GM19468 (cell line): Measurements from ENCODE around the gene B3GAT1.
A peak's percentile ranks its signal among the peaks of the same experiment; 100 is the strongest.
"Not testable (repeated sequence)": the region's sequence is repeated elsewhere in the genome, so short reads cannot be mapped to it uniquely, and the experiment has no call there.

Source experiments
- ATAC-seq: cut with Tn5 transposase; IDR thresholded peaks from one replicate; pipeline ENCODE4 v1.9.1; 2021; ENCODE audit warnings: mild to moderate bottlenecking, moderate library complexity, moderate number of reproducible peaks; ENCODE audit not compliant: unreplicated experiment; ENCODE audit errors: extremely low read depth

B3GAT1 gene

GRCh38 chr11:134360050-134360835 is 51.8 kb downstream of the B3GAT1 start:
- peak; percentile 79 for ATAC-seq

GRCh38 chr11:134359646-134360045 is 52.4 kb downstream of the B3GAT1 start:
- ATAC-seq: no peak

GRCh38 chr11:134358856-134359490 is 53.1 kb downstream of the B3GAT1 start:
- ATAC-seq: no peak

GRCh38 chr11:134358165-134358855 is 53.7 kb downstream of the B3GAT1 start:
- ATAC-seq: no peak

GRCh38 chr11:134357545-134357839 is 54.5 kb downstream of the B3GAT1 start:
- ATAC-seq: no peak

GRCh38 chr11:134356656-134357544 is 55.1 kb downstream of the B3GAT1 start:
- no peak for ATAC-seq

GRCh38 chr11:134355656-134356055 is 56.4 kb downstream of the B3GAT1 start:
- ATAC-seq: no peak

GRCh38 chr11:134355136-134355535 is 56.9 kb downstream of the B3GAT1 start:
- ATAC-seq: no peak

GRCh38 chr11:134352111-134352510 is 59.9 kb downstream of the B3GAT1 start:
- no peak for ATAC-seq

- no peak for ATAC-seq
These were observed 61.7 kb downstream of the B3GAT1 start for GRCh38 chr11:134350381-134350780.

- ATAC-seq: no peak
These were observed 62.2 kb downstream of the B3GAT1 start for GRCh38 chr11:134349802-134350355.

GRCh38 chr11:134349109-134349801 is 62.8 kb downstream of the B3GAT1 start:
- no peak for ATAC-seq

- ATAC-seq: no peak
These were observed 64.6 kb downstream of the B3GAT1 start for GRCh38 chr11:134347441-134347840.

GRCh38 chr11:134346976-134347350 is 65.1 kb downstream of the B3GAT1 start:
- no peak for ATAC-seq

- ATAC-seq: no peak
These were observed 65.7 kb downstream of the B3GAT1 start for GRCh38 chr11:134346101-134346975.

GRCh38 chr11:134345237-134345550 is 66.8 kb downstream of the B3GAT1 start:
- ATAC-seq: no peak

- not testable (repeated sequence) for ATAC-seq
These were observed 67.4 kb downstream of the B3GAT1 start for GRCh38 chr11:134344497-134345236.

- ATAC-seq: no peak
These were observed 68.4 kb downstream of the B3GAT1 start for GRCh38 chr11:134343646-134344045.
